Mesothelial cell of epicardium (in vitro differentiated cells): ENCODE measurements around the gene PLXNC1. TPM values are rescaled to one million over a fixed set of nuclear protein-coding genes. Genes with fewer than 3 reads are reported as not detected.

Experiments used
- DNase-seq, 2 experiments: peaks; one replicate each; pipeline ENCODE4 v3.0.0; 2021; ENCODE audit warnings: low spot score in 2 of 2; ENCODE audit not compliant: unreplicated experiment in 2 of 2
- H3K27ac Mint-ChIP-seq: 2 replicates; pipeline ENCODE4 v1.8.0; 2021; ENCODE audit warnings: mixed read lengths
- H3K27me3 Mint-ChIP-seq: 2 replicates; pipeline ENCODE4 v1.8.0; 2021; ENCODE audit warnings: low read depth, mixed read lengths
- H3K36me3 Mint-ChIP-seq: 2 replicates; pipeline ENCODE4 v1.8.0; 2021; ENCODE audit warnings: mixed read lengths
- H3K4me1 Mint-ChIP-seq: 2 replicates; pipeline ENCODE4 v1.8.0; 2021; ENCODE audit warnings: mixed read lengths
- H3K4me3 Mint-ChIP-seq: 2 replicates; pipeline ENCODE4 v1.8.0; 2021; ENCODE audit warnings: mild to moderate bottlenecking, moderate library complexity, mixed read lengths
- H3K9me3 Mint-ChIP-seq: 2 replicates; pipeline ENCODE4 v1.8.0; 2021; ENCODE audit warnings: mixed read lengths
- CTCF ChIP-seq: fragments of 200-600 bp; sonication (generic); IDR thresholded peaks from one replicate; pipeline ENCODE4 v1.5.0; 2021; ENCODE audit warnings: antibody characterized with exemption; ENCODE audit not compliant: unreplicated experiment
- total RNA-seq: library from RNA; stranded (reverse); gene quantifications from 3 replicates; pipeline ENCODE4 v1.2.1, GENCODE V29; 2021

Gene PLXNC1
- total RNA-seq, 1 donor from 2014 or later: 3.4 TPM

GRCh38 chr12:94206886-94207285 lies 58.5 kb downstream of the PLXNC1 start:
- no peak for TF ChIP-seq CTCF
- peaks cover 4% of the 10 kb centered on the region for H3K9me3 Mint-ChIP-seq
- peaks cover 30% of the 10 kb centered on the region for H3K4me1 Mint-ChIP-seq
- no peak overlapping the region for H3K27ac Mint-ChIP-seq
- H3K4me3 Mint-ChIP-seq: no peak overlapping the region
- H3K27me3 Mint-ChIP-seq: no peaks in the 10 kb centered on the region
- peaks cover 2% of the 10 kb centered on the region for H3K36me3 Mint-ChIP-seq
- DNase-seq: no peak

DNA sequence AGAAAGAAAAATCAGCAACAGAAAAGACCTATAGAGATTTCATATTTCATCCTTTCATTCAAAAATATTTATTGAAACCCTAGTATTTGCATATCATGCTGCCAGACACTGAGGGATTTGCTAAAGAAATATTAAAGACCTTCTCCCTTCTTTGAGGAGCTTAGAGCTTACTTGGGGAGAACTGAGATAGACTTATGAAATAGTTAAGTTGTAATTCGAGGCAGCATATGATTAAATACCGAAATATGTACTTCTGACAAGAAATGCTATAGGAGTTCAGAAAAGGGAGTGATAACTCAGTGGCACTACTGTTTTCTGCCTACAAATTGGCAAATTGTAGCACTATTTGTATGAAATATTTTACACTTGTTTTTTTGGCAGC lies 59.1 kb downstream of the PLXNC1 start:
- H3K9me3 Mint-ChIP-seq: peaks cover 4% of the 10 kb centered on the region
- TF ChIP-seq CTCF: no peak
- H3K4me1 Mint-ChIP-seq: peaks cover 30% of the 10 kb centered on the region
- no peak overlapping the region for H3K4me3 Mint-ChIP-seq
- H3K36me3 Mint-ChIP-seq: peaks cover 2% of the 10 kb centered on the region
- no peaks in the 10 kb centered on the region for H3K27me3 Mint-ChIP-seq
- no peak overlapping the region for H3K27ac Mint-ChIP-seq
- DNase-seq: no peak

GRCh38 chr12:94207849-94208621 lies 59.7 kb downstream of the PLXNC1 start:
- H3K4me3 Mint-ChIP-seq: no peak overlapping the region
- no peak for DNase-seq
- peaks cover 4% of the 10 kb centered on the region for H3K9me3 Mint-ChIP-seq
- H3K36me3 Mint-ChIP-seq: peaks cover 2% of the 10 kb centered on the region
- H3K4me1 Mint-ChIP-seq: peaks cover 30% of the 10 kb centered on the region
- H3K27ac Mint-ChIP-seq: no peak overlapping the region
- TF ChIP-seq CTCF: no peak
- H3K27me3 Mint-ChIP-seq: no peaks in the 10 kb centered on the region

- peaks cover 2% of the 10 kb centered on the region for H3K36me3 Mint-ChIP-seq
- no peak overlapping the region for H3K27ac Mint-ChIP-seq
- peaks cover 4% of the 10 kb centered on the region for H3K9me3 Mint-ChIP-seq
- peaks cover 30% of the 10 kb centered on the region for H3K4me1 Mint-ChIP-seq
- no peak for TF ChIP-seq CTCF
- no peak overlapping the region for H3K4me3 Mint-ChIP-seq
- no peak for DNase-seq
- no peaks in the 10 kb centered on the region for H3K27me3 Mint-ChIP-seq
These were observed 60.2 kb downstream of the PLXNC1 start for GRCh38 chr12:94208622-94208966.

DNA sequence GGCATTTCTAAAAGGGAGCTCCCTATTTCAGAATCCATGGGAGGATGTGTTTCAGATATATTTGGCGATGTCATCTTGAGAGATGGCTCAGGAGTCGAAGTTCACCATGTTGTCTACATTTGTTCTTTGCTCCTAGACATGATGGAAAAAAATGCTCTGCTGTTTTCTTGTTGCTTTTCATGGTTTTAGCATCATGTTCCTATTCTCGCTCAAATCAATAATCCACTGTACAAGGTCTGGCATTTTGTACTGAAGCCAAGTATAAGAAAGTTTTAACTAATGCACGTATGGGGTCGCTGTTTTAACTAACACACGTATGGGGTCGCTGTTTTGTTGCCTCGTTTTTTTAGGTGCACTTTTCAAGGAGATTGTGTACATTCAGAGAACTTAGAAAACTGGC lies 60.9 kb downstream of the PLXNC1 start:
- no peak for DNase-seq
- H3K4me3 Mint-ChIP-seq: no peak overlapping the region
- no peak for TF ChIP-seq CTCF
- peaks cover 30% of the 10 kb centered on the region for H3K4me1 Mint-ChIP-seq
- peaks cover 2% of the 10 kb centered on the region for H3K36me3 Mint-ChIP-seq
- peaks cover 4% of the 10 kb centered on the region for H3K9me3 Mint-ChIP-seq
- no peaks in the 10 kb centered on the region for H3K27me3 Mint-ChIP-seq
- no peak overlapping the region for H3K27ac Mint-ChIP-seq

- peaks cover 22% of the 10 kb centered on the region for H3K4me1 Mint-ChIP-seq
- no peak overlapping the region for H3K4me3 Mint-ChIP-seq
- no peak for DNase-seq
- H3K36me3 Mint-ChIP-seq: peaks cover 2% of the 10 kb centered on the region
- no peak overlapping the region for H3K27ac Mint-ChIP-seq
- no peaks in the 10 kb centered on the region for H3K27me3 Mint-ChIP-seq
- H3K9me3 Mint-ChIP-seq: peaks cover 4% of the 10 kb centered on the region
- TF ChIP-seq CTCF: no peak
These were observed 62.6 kb downstream of the PLXNC1 start for GRCh38 chr12:94211021-94211420.
